ENCODE measurements around the gene WDHD1. TPM values are rescaled to one million over a fixed set of nuclear protein-coding genes. Genes with fewer than 3 reads are reported as not detected.

WDHD1 gene
- total RNA-seq, 1 donor from 2014 or later = 9.3 TPM

DNA sequence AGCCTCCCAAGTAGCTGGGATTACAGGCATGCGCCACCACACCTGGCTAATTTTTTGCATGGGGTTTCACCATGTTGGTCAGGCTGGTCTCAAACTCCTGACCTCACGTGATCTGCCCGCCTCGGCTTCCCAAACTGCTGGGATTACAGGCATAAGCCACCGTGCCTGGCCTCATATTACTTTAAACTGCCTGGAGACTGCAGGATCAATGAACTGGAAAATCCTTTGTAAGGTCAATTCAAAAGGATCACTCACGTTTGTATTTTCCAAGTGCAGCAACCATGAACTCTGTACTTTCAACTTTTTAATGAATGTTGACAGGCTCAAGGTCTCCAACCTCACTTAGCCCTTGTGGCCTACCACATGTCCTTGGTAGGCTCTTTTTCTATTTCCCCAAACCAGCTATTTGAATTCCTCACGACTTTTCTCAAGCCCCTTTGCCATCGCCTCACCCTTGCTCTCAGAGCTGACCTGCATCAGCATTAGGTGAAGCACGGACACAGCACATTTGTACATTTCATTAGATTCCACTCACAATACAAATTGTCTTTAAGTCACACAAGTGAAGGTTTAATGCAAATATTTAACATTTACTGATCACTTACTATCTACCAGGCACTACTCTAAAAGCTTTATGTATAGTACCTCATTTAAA lies 82.0 kb downstream of the WDHD1 start:
- Mint-ChIP-seq H3K9me3 (no peaks in the 10 kb centered on the region), H3K27me3 (no peaks in the 10 kb centered on the region), H3K4me1 (peaks cover 13% of the 10 kb centered on the region), H3K4me3 (no peak overlapping the region), H3K36me3 (ENCODE audit: low read depth) (peaks cover 9% of the 10 kb centered on the region), H3K27ac (no peak overlapping the region)
- CTCF ChIA-PET = no interaction called here
- TF ChIP-seq, protein P1, sequence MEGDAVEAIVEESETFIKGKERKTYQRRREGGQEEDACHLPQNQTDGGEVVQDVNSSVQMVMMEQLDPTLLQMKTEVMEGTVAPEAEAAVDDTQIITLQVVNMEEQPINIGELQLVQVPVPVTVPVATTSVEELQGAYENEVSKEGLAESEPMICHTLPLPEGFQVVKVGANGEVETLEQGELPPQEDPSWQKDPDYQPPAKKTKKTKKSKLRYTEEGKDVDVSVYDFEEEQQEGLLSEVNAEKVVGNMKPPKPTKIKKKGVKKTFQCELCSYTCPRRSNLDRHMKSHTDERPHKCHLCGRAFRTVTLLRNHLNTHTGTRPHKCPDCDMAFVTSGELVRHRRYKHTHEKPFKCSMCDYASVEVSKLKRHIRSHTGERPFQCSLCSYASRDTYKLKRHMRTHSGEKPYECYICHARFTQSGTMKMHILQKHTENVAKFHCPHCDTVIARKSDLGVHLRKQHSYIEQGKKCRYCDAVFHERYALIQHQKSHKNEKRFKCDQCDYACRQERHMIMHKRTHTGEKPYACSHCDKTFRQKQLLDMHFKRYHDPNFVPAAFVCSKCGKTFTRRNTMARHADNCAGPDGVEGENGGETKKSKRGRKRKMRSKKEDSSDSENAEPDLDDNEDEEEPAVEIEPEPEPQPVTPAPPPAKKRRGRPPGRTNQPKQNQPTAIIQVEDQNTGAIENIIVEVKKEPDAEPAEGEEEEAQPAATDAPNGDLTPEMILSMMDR (IDR thresholded peaks at IDR 0.05) = no peak
- intact Hi-C loops (cut with micrococcal nuclease) = no loop called here
- ATAC-seq (ENCODE audit: low read depth) (no peak), DNase-seq (no peak)
- POLR2A ChIA-PET = no interaction called here

DNA sequence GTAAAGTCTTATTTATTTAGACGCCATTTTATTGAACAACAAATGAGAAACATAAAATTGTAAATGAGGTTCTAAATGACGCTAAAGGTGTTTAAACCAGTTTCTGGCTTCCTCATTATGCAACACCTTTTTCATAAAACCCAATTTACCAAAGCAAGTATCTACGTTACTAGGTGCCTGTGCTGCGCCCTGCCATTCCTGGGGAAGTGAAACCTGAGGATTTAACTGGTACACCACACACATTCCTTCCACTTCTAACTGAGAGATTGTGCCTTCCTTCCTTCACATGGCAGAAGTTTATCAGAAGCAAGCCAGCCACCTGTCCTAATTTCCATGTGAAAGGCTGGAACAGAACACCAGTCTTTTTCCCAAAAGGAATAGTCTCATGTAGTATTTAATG lies 84.0 kb downstream of the WDHD1 start:
- no peak overlapping the region for H3K27ac Mint-ChIP-seq
- H3K27me3 Mint-ChIP-seq = no peaks in the 10 kb centered on the region
- no peaks in the 10 kb centered on the region for H3K9me3 Mint-ChIP-seq
- H3K36me3 Mint-ChIP-seq (ENCODE audit: low read depth) = peaks cover 9% of the 10 kb centered on the region
- TF ChIP-seq, protein P1 (IDR thresholded peaks at IDR 0.05) = no peak
- no peak for DNase-seq
- H3K4me1 Mint-ChIP-seq = peaks cover 13% of the 10 kb centered on the region
- CTCF ChIA-PET = no interaction called here
- POLR2A ChIA-PET = interaction anchor here (0.7 kb wide), 1 partner anchor 16 kb away, joined by 3 read pairs; no protein-coding TSS in a partner anchor
- no peak for ATAC-seq (ENCODE audit: low read depth)
- no peak overlapping the region for H3K4me3 Mint-ChIP-seq
- intact Hi-C loops (cut with micrococcal nuclease) = no loop called here

DNA sequence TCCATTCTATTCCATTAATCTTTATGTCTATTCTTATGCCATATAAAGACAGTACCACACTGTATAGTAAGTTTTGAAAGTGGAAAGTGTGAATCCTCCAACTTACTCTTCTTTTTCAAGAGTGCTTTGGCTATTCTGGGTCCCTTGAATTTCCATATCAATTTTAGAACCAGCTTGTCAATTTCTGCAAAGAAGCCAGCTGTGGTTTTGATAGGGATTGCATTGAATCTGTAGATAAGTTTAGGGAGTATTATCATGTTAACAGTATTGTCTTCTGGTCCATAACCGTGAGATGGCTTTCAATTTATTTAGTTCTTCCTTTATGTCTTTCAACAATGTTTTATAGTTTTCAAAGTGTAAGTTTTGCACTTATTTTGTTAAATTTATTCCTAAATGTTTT lies 90.1 kb downstream of the WDHD1 start:
- CTCF ChIA-PET = no interaction called here
- no peak for ATAC-seq (ENCODE audit: low read depth)
- no peak overlapping the region for H3K27ac Mint-ChIP-seq

DNA sequence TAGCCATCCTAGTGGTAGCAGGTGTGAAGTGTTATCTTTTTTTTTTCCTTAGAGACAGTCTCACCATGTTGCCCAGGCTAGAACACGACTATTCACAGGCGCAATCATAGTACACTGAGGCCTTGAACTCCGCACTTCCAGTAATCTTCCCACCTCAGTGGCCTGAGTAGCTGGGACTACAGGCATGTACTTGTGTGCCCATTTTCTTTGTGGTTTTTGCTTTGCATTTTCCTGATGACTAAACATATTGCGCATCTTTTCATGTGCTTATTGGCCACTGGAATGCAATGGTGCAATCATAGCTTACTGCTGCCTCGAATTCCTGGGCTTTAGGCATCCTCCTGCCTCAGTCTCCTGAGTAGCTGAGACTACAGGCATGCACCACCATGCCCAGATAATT lies 90.9 kb downstream of the WDHD1 start:
- POLR2A ChIA-PET = interaction anchor here (0.6 kb wide), 1 partner anchor 31 kb away, joined by 3 read pairs; no protein-coding TSS in a partner anchor
- Mint-ChIP-seq H3K4me3 (no peak overlapping the region), H3K27ac (no peak overlapping the region), H3K36me3 (ENCODE audit: low read depth) (peaks cover 4% of the 10 kb centered on the region), H3K4me1 (no peaks in the 10 kb centered on the region), H3K27me3 (no peaks in the 10 kb centered on the region), H3K9me3 (no peaks in the 10 kb centered on the region)
- ATAC-seq (ENCODE audit: low read depth) (no peak), DNase-seq (no peak)
- CTCF ChIA-PET = no interaction called here
- intact Hi-C loops (cut with micrococcal nuclease) = no loop called here
- TF ChIP-seq, protein P1 (IDR thresholded peaks at IDR 0.05) = no peak

More for the DNA sequence above, 90.1 kb downstream of the WDHD1 start:
- Mint-ChIP-seq H3K4me1 (no peaks in the 10 kb centered on the region), H3K27me3 (no peaks in the 10 kb centered on the region), H3K4me3 (no peak overlapping the region), H3K36me3 (ENCODE audit: low read depth) (peaks cover 4% of the 10 kb centered on the region), H3K9me3 (no peaks in the 10 kb centered on the region)
- intact Hi-C loops (cut with micrococcal nuclease) = no loop called here
- POLR2A ChIA-PET = no interaction called here
- no peak for DNase-seq
- TF ChIP-seq, protein P1 (IDR thresholded peaks at IDR 0.05) = no peak

DNA sequence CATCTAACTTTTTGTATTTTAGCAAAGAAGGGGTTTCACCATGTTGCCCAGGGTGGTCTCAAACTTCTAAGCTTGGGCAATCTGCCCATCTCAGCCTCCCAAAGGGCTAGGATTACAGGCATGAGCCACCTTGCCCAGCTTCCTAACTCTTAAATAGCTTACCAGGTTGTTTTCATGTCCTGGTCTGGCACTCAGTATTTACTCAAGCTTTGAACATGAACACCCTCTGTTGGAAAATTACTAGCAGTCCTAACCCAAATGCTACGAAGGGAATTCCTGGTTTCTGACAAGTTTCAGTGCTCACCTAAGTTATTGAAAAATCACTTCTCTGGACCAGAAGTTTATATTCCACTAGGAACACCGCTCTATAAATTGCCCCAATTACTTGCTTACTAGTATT lies 91.8 kb downstream of the WDHD1 start:
- H3K27ac Mint-ChIP-seq = no peak overlapping the region
- ATAC-seq (ENCODE audit: low read depth) (no peak), DNase-seq (no peak)
- H3K27me3 Mint-ChIP-seq = no peaks in the 10 kb centered on the region
- ChIA-PET CTCF (no interaction called here), POLR2A (no interaction called here)
- H3K4me3 Mint-ChIP-seq = no peak overlapping the region
- TF ChIP-seq, protein P1 (IDR thresholded peaks at IDR 0.05) = no peak
- no peaks in the 10 kb centered on the region for H3K9me3 Mint-ChIP-seq
- intact Hi-C loops (cut with micrococcal nuclease) = no loop called here
- H3K4me1 Mint-ChIP-seq = no peaks in the 10 kb centered on the region
- H3K36me3 Mint-ChIP-seq (ENCODE audit: low read depth) = no peaks in the 10 kb centered on the region
